AG04450 (cell line): ENCODE measurements around the gene CDK1. TPM values are rescaled to one million over a fixed set of nuclear protein-coding genes. Genes with fewer than 3 reads are reported as not detected.

Experiments
- CTCF ChIA-PET: fragments of 300-600, 350-600 bp; formaldehyde crosslinking; extraction: SDS; loops from one replicate; lab custom pipeline; 2022; ENCODE audit warnings: antibody characterized with exemption, inconsistent platforms; lab: Charles Lee
- POLR2A ChIA-PET: fragments of 350-600 bp; formaldehyde crosslinking; extraction: SDS; loops from one replicate; lab custom pipeline; 2021; ENCODE audit warnings: antibody characterized with exemption, inconsistent platforms; lab: Yijun Ruan, JAX
- DNase-seq: peaks from one replicate; pipeline ENCODE4 v3.0.0-alpha.2; 2011; ENCODE audit warnings: low read depth, low spot score
- H3K27ac ChIP-seq: one replicate; pipeline ENCODE4 v1.5.1; 2012; ENCODE audit warnings: low read depth, low read length, control low read depth
- H3K27me3 ChIP-seq: one replicate; pipeline ENCODE4 v1.6.0; 2012; ENCODE audit warnings: low read length; ENCODE audit not compliant: control insufficient read depth, insufficient read depth
- H3K4me3 ChIP-seq: 2 replicates; pipeline ENCODE4 v1.5.1; 2011; ENCODE audit warnings: mild to moderate bottlenecking, low read depth, low read length, control low read depth
- H3K9me3 ChIP-seq: 2 replicates; pipeline ENCODE4 v1.5.1; 2012; ENCODE audit warnings: low read length; ENCODE audit not compliant: control insufficient read depth, insufficient read depth
- CTCF ChIP-seq: IDR thresholded peaks from 2 replicates; pipeline ENCODE4 v1.5.1; 2011; ENCODE audit warnings: low read depth, low read length, control low read depth, inconsistent platforms
- polyA plus RNA-seq: library from polyadenylated mRNA; depleted of rRNA; stranded (reverse); fragments of >200 nt; gene quantifications from 2 replicates; pipeline ENCODE4 v1.2.3, GENCODE V29; 2011

Gene CDK1
- polyA plus RNA-seq, 1 experiment = 17.9 TPM

GRCh38 chr10:60753817-60754216 lies 24.5 kb upstream of the CDK1 start:
- H3K27me3 ChIP-seq = no peaks in the 10 kb centered on the region
- CTCF ChIA-PET = no interaction called here
- no peaks in the 10 kb centered on the region for H3K9me3 ChIP-seq
- no peak for DNase-seq
- H3K27ac ChIP-seq = no peak overlapping the region
- no peak overlapping the region for H3K4me3 ChIP-seq
- POLR2A ChIA-PET = no interaction called here
- TF ChIP-seq CTCF = no peak

- ChIA-PET CTCF (interaction anchor here (1.1 kb wide), 1 partner anchor 9 kb away, joined by 5 read pairs; no protein-coding TSS in a partner anchor), POLR2A (no interaction called here)
- no peak for TF ChIP-seq CTCF
- Histone ChIP-seq H3K4me3 (no peak overlapping the region), H3K27me3 (peaks cover 2% of the 10 kb centered on the region), H3K27ac (no peak overlapping the region), H3K9me3 (no peaks in the 10 kb centered on the region)
- DNase-seq = no peak
Observed at GRCh38 chr10:60757420-60757895, 20.8 kb upstream of the CDK1 start.

- no peak for DNase-seq
- ChIA-PET CTCF (interaction anchor here (0.6 to 1.2 kb wide), 2 partner anchors 11 to 68 kb away, joined by 3 to 4 read pairs; no protein-coding TSS in a partner anchor), POLR2A (no interaction called here)
- Histone ChIP-seq H3K27ac (no peak overlapping the region), H3K4me3 (no peak overlapping the region), H3K27me3 (peaks cover 3% of the 10 kb centered on the region), H3K9me3 (no peaks in the 10 kb centered on the region)
- TF ChIP-seq CTCF = no peak
Observed at GRCh38 chr10:60759181-60759580, 19.1 kb upstream of the CDK1 start.

GRCh38 chr10:60760711-60761210 lies 17.5 kb upstream of the CDK1 start:
- Histone ChIP-seq H3K27me3 (peaks cover 3% of the 10 kb centered on the region), H3K4me3 (no peak overlapping the region), H3K9me3 (no peaks in the 10 kb centered on the region), H3K27ac (no peak overlapping the region)
- ChIA-PET CTCF (no interaction called here), POLR2A (no interaction called here)
- TF ChIP-seq CTCF = no peak
- no peak for DNase-seq

GRCh38 chr10:60762554-60762953 lies 15.7 kb upstream of the CDK1 start:
- Histone ChIP-seq H3K27ac (no peak overlapping the region), H3K4me3 (no peak overlapping the region), H3K27me3 (peaks cover 3% of the 10 kb centered on the region), H3K9me3 (no peaks in the 10 kb centered on the region)
- ChIA-PET CTCF (no interaction called here), POLR2A (interaction anchor here (0.7 kb wide), 1 partner anchor 136 kb away, joined by 3 read pairs; no protein-coding TSS in a partner anchor)
- no peak for TF ChIP-seq CTCF
- no peak for DNase-seq
